GM10248 (cell line): ENCODE measurements around the gene CBX3.
"Not testable (repeated sequence)": the region's sequence is repeated elsewhere in the genome, so short reads cannot be mapped to it uniquely, and the experiment has no call there.

ENCODE experiments used
- CTCF ChIA-PET: fragments of 300-600 bp; sonication (Branson Sonifier 250); formaldehyde crosslinking; extraction: SDS; loops from one replicate; lab custom pipeline; 2021; ENCODE audit warnings: antibody characterized with exemption; lab: Yijun Ruan, JAX
- POLR2A ChIA-PET: fragments of 350-650 bp; sonication (Branson Sonifier 250); formaldehyde crosslinking; extraction: SDS; loops from one replicate; lab custom pipeline; 2020; ENCODE audit warnings: antibody characterized with exemption; lab: Yijun Ruan, JAX
- DNase-seq: peaks from one replicate; pipeline ENCODE4 v3.0.0; 2012; ENCODE audit errors: extremely low spot score
- CTCF ChIP-seq: IDR thresholded peaks from 2 replicates; pipeline ENCODE4 v1.5.1; 2012; ENCODE audit warnings: mild to moderate bottlenecking, low read depth; ENCODE audit errors: extremely low read depth, missing control alignments, control extremely low read depth

Gene CBX3

DNA sequence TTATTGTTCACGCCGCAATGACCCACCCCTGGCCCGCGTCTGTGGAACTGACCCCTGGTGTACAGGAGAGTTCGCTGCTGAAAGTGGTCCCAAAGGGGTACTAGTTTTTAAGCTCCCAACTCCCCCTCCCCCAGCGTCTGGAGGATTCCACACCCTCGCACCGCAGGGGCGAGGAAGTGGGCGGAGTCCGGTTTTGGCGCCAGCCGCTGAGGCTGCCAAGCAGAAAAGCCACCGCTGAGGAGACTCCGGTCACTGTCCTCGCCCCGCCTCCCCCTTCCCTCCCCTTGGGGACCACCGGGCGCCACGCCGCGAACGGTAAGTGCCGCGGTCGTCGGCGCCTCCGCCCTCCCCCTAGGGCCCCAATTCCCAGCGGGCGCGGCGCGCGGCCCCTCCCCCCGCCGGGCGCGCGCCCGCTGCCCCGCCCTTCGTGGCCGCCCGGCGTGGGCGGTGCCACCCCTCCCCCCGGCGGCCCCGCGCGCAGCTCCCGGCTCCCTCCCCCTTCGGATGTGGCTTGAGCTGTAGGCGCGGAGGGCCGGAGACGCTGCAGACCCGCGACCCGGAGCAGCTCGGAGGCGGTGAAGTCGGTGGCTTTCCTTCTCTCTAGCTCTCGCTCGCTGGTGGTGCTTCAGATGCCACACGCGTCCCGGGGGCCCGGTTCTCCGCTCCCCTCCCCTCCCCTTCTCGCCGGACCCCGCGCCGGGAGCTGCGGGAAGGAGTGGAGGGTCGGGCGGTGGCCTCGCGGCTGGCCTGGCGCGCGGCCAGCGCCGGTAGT is at the start of gene CBX3:
Gene CBX3, plus strand, starts transcription at position 499 of the 772 bp plus-strand sequence. CDS start 1,254 bp downstream, outside the sequence.
- CTCF ChIA-PET = interaction anchor here (0.9 to 2.0 kb wide), 3 partner anchors 22 to 309 kb away, joined by 3 to 8 read pairs (median 3); no protein-coding TSS in a partner anchor
- POLR2A ChIA-PET = interaction anchor here (0.6 to 2.5 kb wide), 7 partner anchors 10 to 1077 kb away, joined by 3 to 9 read pairs (median 4); partner anchors contain the start of gene CYCS
- no peak for TF ChIP-seq CTCF
- peak; percentile 87 for DNase-seq

DNA sequence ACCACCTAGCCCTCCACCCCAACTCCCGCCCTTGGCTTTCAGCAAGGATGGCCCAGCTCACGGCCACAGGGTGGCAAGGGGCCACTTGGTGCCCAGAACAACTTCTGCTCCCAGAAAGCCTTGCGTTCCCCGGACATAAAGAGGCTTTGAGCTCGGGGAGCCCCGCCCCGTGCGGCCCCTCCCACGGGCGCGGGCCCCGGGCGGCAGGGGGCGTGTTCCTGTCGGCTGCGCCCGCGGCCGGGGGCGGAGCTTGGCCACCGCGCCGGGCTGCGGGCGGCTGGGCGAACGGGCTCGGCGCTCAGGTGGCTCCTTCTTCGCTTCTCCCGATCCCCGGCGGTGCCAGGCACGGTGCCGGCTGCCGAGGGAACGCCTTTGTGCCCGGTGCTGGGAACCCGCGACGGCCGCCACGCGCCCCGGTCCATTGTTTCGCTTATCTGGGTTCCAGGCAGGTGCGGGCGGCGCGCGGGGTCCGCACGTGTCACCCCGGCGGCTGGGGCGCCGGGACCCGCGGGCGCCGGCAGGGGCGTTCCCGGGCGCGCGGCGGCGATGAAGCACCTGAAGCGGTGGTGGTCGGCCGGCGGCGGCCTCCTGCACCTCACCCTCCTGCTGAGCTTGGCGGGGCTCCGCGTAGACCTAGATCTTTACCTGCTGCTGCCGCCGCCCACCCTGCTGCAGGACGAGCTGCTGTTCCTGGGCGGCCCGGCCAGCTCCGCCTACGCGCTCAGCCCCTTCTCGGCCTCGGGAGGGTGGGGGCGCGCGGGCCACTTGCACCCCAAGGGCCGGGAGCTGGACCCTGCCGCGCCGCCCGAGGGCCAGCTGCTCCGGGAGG is 49.4 kb upstream of the CBX3 start, which contains the start of gene NFE2L3:
Gene NFE2L3, plus strand, starts transcription at position 246 of the 829 bp plus-strand sequence. Its CDS starts 301 bp downstream, at position 547.
- ChIA-PET POLR2A (interaction anchor here (0.7 to 1.5 kb wide), 6 partner anchors 27 to 48 kb away, joined by 4 to 6 read pairs (median 4); partner anchors contain the start of gene HNRNPA2B1), CTCF (interaction anchor here (0.9 to 1.7 kb wide), 14 partner anchors 27 to 260 kb away, joined by 3 to 12 read pairs (median 4); no protein-coding TSS in a partner anchor)
- DNase-seq = peak; percentile 94
- TF ChIP-seq CTCF = peak; percentile 13

DNA sequence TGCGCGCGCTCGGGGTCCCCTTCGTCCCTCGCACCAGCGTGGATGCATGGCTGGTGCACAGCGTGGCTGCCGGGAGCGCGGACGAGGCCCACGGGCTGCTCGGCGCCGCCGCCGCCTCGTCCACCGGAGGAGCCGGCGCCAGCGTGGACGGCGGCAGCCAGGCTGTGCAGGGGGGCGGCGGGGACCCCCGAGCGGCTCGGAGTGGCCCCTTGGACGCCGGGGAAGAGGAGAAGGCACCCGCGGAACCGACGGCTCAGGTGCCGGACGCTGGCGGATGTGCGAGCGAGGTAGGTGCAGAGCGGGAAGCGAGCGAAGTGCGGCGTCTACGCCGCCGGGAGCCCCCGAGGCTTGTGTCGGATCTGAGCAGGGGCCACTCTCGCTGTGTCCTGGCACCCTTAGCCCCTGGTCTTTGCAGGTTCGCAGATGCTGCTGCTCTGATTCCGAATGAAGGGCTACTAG is 48.7 kb upstream of the CBX3 start:
- ChIA-PET CTCF (interaction anchor here (1.1 to 1.7 kb wide), 6 partner anchors 40 to 256 kb away, joined by 3 to 12 read pairs (median 4); no protein-coding TSS in a partner anchor), POLR2A (interaction anchor here (1.2 to 1.5 kb wide), 3 partner anchors 36 to 44 kb away, joined by 4 to 6 read pairs (median 5); no protein-coding TSS in a partner anchor)
- DNase-seq = not testable (repeated sequence)

DNA sequence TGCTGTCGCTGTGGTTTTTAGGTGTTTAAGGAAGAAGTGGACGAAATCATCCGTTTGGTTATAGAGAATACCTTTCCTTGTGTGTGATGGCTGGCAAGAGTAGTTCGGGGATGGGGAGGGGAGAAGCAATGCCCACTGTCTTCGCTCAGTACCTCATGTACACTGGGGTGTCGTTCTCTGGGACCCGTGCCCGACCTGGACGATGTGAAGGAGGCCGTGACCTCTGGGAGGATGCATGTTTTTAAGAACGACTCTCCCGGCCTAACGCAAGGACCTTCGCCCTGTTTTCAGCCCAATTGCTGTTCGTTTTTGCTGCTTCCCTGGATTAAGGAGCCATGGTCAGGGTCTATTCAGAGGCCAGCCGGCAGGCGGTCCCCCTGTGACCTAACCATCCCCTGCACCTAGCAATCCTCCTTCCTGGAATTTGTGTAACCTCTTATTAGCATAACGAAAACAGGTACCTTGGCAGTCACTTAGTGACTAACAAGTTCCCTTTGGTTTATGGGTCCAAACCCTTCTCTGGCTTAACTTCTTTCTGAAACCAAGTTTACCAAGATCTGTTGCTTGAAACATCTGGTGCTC is 48.2 kb upstream of the CBX3 start:
- DNase-seq = no peak
- POLR2A ChIA-PET = no interaction called here
- no peak for TF ChIP-seq CTCF
- CTCF ChIA-PET = interaction anchor here (1.2 to 1.7 kb wide), 2 partner anchors 41 to 257 kb away, joined by 3 to 4 read pairs; no protein-coding TSS in a partner anchor

GRCh38 chr7:26153823-26154783 is 47.4 kb upstream of the CBX3 start:
- ChIA-PET CTCF (interaction anchor here (0.7 to 1.1 kb wide), 2 partner anchors 12 to 43 kb away, joined by 3 read pairs; no protein-coding TSS in a partner anchor), POLR2A (interaction anchor here (0.7 to 1.0 kb wide), 2 partner anchors 41 to 53 kb away, joined by 3 to 7 read pairs; no protein-coding TSS in a partner anchor)
- no peak for DNase-seq
- no peak for TF ChIP-seq CTCF
